Measurements from ENCODE around the gene USP50.
"Not testable (repeated sequence)": the region's sequence is repeated elsewhere in the genome, so short reads cannot be mapped to it uniquely, and the experiment has no call there.

The USP50 gene

GRCh38 chr15:50546566-50546965 lies at the start of gene USP50:
Gene USP50 (minus strand): TSS chr15:50546666. CDS start chr15:50546525, 141 bp downstream.
- DNase-seq (ENCODE audit: low read depth in 2 of 2): no peak

GRCh38 chr15:50594311-50594710 lies 47.8 kb upstream of the USP50 start:
- DNase-seq (ENCODE audit: low read depth in 2 of 2): no peak

- DNase-seq (ENCODE audit: low read depth in 2 of 2): no peak
Measured at GRCh38 chr15:50593761-50594160, 47.3 kb upstream of the USP50 start.

GRCh38 chr15:50590288-50590687 lies 43.8 kb upstream of the USP50 start:
- no peak for DNase-seq (ENCODE audit: low read depth in 2 of 2)

- DNase-seq (ENCODE audit: low read depth in 2 of 2): no peak
Measured at GRCh38 chr15:50577492-50577891, 31.0 kb upstream of the USP50 start.

GRCh38 chr15:50576166-50576565 lies 29.7 kb upstream of the USP50 start:
- DNase-seq (ENCODE audit: low read depth in 2 of 2): peak in 1 of 2 experiments; percentile 5

GRCh38 chr15:50573842-50574241 lies 27.4 kb upstream of the USP50 start:
- DNase-seq (ENCODE audit: low read depth in 2 of 2): not testable (repeated sequence)

- no peak for DNase-seq (ENCODE audit: low read depth in 2 of 2)
Measured at GRCh38 chr15:50563756-50564155, 17.3 kb upstream of the USP50 start.

GRCh38 chr15:50562735-50563640 lies 16.5 kb upstream of the USP50 start:
- DNase-seq (ENCODE audit: low read depth in 2 of 2): no peak

- no peak for DNase-seq (ENCODE audit: low read depth in 2 of 2)
Measured at GRCh38 chr15:50558012-50558411, 11.5 kb upstream of the USP50 start.

- DNase-seq (ENCODE audit: low read depth in 2 of 2): no peak
Measured at GRCh38 chr15:50556642-50557371, 10.3 kb upstream of the USP50 start.

- no peak for DNase-seq (ENCODE audit: low read depth in 2 of 2)
Measured at GRCh38 chr15:50552238-50552637, 5.8 kb upstream of the USP50 start.

GRCh38 chr15:50549326-50549725 lies 2.9 kb upstream of the USP50 start:
- DNase-seq (ENCODE audit: low read depth in 2 of 2): no peak

- DNase-seq (ENCODE audit: low read depth in 2 of 2): no peak
Measured at GRCh38 chr15:50544368-50544767, 2.1 kb downstream of the USP50 start.

GRCh38 chr15:50543556-50543955 lies 2.9 kb downstream of the USP50 start:
- no peak for DNase-seq (ENCODE audit: low read depth in 2 of 2)

GRCh38 chr15:50542887-50543210 lies 3.6 kb downstream of the USP50 start:
- DNase-seq (ENCODE audit: low read depth in 2 of 2): no peak

GRCh38 chr15:50531766-50532165 lies 14.7 kb downstream of the USP50 start:
- DNase-seq (ENCODE audit: low read depth in 2 of 2): no peak

GRCh38 chr15:50531163-50531562 lies 15.3 kb downstream of the USP50 start:
- DNase-seq (ENCODE audit: low read depth in 2 of 2): no peak

GRCh38 chr15:50523851-50524251 lies 22.6 kb downstream of the USP50 start:
- DNase-seq (ENCODE audit: low read depth in 2 of 2): no peak

GRCh38 chr15:50519740-50520425 lies 26.6 kb downstream of the USP50 start:
- DNase-seq (ENCODE audit: low read depth in 2 of 2): no peak

- no peak for DNase-seq (ENCODE audit: low read depth in 2 of 2)
Measured at GRCh38 chr15:50513001-50513400, 33.5 kb downstream of the USP50 start.

GRCh38 chr15:50506121-50506520 lies 40.3 kb downstream of the USP50 start:
- no peak for DNase-seq (ENCODE audit: low read depth in 2 of 2)
